GM18507 (cell line): Measurements from ENCODE around the gene CHD9.
"Not testable (repeated sequence)": the region's sequence is repeated elsewhere in the genome, so short reads cannot be mapped to it uniquely, and the experiment has no call there.

Experiments used
- DNase-seq: peaks from one replicate; pipeline ENCODE4 v3.0.0; 2011; ENCODE audit warnings: low read depth; ENCODE audit not compliant: insufficient read length; ENCODE audit errors: extremely low spot score
- FAIRE-seq: peaks from 2 replicates; lab custom pipeline; 2011; peaks lifted over from hg19 to GRCh38; lab: Jason Lieb, UNC

Gene CHD9

DNA sequence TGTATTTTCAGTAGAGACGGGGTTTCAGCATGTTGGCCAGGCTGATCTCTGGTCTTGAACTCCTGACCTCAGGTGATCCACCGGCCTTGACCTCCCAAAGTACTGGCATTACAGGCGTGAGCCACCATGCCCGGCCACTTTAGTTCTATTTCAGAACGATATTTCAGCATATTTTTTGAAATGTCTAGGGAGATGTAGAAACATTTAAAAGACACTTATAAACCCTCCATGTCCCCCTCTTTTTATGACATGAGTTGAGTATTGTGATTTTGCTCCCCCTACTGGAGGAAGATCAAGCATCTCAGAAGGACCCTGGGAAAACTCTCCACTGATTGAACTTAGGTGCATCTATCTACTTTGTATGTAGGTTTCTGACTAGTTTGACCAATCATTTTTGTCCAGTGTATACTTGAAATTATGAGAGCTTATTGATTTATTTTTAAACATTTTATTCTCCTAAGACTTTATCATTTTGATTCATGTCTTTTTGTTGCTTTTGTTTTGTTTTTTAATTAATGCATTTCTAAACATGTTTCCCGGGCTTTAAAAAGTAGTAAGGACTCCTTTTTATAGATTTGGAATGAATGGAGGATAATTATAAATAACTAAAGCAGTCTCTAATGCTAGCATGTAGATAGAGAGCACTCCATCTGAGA lies 105.1 kb downstream of the CHD9 start:
- DNase-seq = peak; percentile 7
- peak; percentile 73 for FAIRE-seq

DNA sequence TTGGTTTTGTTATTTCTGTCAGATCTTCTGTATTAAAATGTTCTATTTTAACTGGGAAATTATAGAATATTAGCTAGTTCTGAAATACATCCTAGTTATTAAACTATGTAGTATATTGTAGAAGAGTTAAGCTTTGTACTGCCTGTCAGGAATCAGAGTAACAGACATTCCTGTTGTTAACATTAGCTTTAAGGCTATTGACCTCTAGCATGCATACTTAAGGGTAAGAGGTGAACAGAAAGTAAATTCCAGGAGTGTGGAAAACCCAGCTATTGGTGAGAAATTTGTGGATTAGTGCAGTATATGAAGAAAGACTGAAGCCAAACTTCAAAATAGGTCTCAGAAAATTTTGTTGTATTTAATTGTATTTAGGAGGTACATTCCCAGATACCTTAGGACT lies 111.3 kb downstream of the CHD9 start:
- no peak for FAIRE-seq
- no peak for DNase-seq

DNA sequence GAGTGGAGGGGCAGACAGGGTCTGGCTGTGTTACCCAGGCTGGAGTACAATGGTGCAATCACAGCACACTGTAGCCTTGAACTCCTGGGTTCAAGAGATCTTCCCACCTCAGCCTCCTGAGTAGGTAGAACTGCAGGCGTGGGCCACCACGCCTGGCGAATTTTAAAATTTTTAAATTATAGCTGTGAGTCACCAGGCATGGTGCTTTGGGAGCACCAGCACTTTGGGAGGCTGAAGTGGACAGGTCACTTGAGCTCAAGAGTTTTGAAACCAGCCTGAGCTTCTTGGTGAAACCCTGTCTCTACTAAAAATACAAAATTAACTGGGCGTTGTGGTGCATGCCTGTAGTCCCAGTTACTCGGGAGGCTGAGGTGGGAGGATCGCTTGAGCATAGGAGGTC lies 114.0 kb downstream of the CHD9 start:
- DNase-seq = no peak
- no peak for FAIRE-seq

DNA sequence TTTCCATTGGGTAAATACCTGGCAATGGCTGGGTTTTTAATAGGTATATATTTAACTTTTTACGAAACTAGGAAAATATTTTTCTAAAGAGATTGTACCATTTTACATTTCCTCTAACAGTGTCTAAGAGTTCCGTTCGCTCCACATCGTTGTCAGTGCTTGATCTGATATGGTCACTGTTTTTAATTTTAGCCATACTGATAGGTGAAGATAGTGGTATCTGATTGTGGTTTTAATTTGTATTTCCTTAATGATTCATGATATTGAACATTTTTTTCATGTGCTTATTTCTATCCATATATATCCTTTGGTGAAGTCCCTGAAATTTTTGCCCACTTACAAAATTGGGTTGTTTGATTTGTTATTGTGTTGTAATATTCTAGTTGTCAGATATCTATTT lies 117.7 kb downstream of the CHD9 start:
- DNase-seq (no peak), FAIRE-seq (peak; percentile 31)

DNA sequence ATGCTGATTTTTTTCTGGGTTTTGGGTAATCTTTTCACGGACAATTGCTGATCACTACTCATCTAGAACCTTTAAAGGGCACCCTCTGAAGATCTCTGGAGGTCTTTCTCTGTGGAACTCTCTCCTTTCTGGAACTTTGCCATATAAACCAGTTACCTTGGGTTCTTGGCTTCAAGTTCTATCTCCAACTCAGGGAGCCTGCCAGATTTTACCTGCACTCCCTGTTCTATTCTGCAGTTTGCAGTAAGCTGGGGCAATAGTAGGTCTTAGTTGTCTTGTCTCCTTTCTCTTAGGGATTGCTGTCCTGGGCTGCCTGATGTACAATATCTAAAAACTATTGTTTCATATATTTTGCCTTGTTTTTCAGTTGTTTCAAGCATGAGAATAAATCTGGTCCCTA lies 120.3 kb downstream of the CHD9 start:
- no peak for FAIRE-seq
- no peak for DNase-seq

DNA sequence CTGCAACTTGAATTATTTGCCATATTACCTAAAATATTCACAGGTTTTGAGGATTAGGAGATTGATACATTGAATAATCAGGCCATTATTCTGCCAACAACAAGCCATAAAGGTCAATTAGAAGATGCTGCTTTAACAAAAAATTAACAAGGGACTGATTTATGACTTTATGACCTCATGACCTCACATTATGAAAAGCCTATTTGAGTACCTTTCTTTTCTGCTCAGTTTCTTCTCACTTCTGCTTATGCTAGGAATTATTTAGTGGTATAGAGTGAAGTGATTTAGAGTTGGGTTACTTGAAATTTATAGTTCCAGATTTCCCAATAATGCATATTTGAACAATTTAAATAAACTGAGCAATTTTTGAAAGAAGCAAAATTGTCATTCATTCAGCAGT lies 121.6 kb downstream of the CHD9 start:
- DNase-seq = no peak
- peak; percentile 35 for FAIRE-seq

DNA sequence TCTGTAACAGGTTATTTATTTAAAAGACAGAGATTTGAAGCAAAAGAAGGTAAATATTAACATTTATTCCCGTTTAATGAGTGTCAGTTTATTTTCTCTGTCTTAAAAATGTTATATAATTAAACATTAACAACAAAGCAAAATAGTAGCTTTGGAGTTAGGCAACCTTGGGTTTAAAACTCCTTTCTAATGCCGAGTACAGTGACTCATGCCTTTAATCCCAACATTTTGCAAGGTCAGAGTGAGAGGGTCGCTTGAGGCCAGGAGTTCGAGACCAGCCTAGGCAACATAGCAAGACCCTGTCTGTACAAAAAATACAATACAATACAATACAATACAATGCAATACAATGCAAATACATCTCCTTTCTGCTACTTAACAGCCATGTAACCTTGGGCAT lies 128.7 kb downstream of the CHD9 start:
- no peak for DNase-seq
- FAIRE-seq = no peak

DNA sequence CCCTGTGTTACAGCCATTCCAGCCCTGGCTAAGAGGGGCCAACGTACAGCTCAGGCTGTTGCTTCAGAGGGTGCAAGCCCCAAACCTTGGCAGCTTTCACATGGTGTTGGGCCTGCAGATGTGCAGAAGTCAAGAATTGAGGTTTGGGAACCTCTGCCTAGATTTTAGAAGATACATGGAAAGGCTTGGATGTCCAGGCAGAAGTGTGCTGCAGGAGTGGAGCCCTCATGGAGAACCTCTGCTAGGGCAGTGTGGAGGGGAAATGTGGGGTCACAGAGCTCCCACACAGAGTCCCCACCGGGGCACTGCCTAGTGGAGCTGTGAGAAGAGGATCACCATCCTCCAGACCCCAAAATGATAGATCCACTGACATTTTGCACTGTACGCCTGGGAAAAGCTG lies 130.9 kb downstream of the CHD9 start:
- not testable (repeated sequence) for FAIRE-seq, DNase-seq

DNA sequence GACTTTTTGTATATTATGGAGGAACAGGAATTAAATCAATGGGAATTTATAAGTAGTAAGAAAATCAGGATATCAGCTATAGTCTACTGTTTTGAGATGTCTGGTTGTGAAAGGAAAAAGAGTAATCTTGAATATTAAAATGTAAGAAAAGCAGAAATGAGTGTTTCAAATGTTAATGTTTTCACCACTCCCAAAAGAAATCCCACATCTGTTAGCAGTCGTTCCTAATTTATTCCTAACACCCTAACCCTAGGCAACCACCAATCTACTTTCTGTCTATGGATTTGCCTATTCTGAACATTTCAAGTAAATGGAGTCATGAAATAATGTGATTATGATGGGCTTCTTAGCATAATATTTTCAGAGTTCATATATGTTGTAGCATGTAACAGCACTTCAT lies 133.0 kb downstream of the CHD9 start:
- DNase-seq (no peak), FAIRE-seq (no peak)

DNA sequence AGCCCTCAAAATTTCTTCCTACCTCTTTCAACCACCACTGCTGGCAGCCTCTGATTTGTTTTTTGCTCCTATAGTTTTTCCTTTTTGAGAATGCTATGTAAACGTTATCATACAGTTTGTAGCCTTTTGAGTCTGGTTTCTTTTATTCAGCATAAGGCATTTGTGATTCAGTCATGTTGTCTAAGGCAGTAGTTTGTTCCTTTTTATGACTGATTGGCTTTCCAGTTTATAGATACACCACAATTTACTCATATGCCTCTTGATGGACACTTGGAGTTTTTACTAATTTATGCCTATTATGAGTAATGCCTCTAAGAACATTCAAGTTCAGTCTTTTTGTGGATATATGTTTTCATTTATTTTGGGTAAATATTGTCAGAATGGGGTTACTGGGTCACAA lies 136.6 kb downstream of the CHD9 start:
- FAIRE-seq (no peak), DNase-seq (no peak)

DNA sequence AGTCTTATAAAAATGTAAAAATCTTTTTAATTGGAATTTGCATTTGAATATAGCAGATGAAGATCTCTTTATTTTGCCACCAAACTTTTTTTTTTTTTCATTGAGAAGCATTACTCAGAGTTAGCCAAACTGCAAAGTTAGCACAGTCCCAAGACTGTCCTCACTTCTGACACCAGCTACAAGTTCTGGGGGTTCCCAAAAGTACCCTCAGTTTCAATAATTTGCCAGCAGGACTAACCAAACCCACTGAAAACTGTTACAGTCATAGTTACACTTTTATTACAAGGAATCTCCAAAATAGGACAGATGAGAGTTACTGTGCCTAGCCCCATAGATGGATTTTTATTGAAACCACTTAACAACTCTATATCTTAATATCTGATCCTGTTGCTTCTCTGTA lies 144.1 kb downstream of the CHD9 start:
- DNase-seq = no peak
- no peak for FAIRE-seq

DNA sequence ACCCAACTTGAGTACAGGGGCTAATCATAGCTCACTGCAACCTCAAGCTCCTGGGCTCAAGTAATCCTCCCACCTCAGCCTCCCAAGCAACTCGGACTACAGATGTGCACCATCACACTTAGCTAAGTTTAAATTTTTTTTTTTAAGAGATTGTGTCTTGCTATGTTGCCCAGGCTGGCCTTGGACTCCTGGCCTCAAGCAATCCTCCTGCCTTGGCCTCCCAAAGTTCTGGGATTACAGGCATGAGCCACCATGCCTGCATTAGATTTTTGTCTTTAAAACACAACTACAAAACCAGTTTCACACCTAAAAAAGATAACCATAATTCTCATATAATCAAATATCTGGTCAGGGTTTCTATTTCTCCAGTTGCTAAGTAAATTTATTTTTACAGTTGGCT lies 147.1 kb downstream of the CHD9 start:
- no peak for FAIRE-seq

DNA sequence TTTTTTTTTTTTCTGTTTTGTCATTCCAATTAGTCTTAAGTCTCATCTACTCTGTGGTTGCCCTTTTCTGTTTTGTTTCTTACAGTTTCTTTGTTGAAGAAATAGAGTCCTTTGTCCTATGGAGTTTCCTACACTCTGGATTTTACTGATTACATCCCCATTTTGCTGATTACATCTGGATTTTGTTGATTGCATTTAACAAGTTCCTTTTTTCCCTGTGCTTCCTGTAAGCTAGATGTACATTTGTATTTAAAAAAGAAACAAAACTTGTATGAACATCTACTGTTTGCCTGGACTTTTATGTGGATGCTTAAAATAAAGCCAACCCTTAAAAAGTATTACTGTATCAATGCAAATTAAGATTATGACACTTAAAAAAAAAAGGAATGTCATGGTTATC lies 147.6 kb downstream of the CHD9 start:
- no peak for DNase-seq
- no peak for FAIRE-seq

More for the DNA sequence above, 147.1 kb downstream of the CHD9 start:
- no peak for DNase-seq

DNA sequence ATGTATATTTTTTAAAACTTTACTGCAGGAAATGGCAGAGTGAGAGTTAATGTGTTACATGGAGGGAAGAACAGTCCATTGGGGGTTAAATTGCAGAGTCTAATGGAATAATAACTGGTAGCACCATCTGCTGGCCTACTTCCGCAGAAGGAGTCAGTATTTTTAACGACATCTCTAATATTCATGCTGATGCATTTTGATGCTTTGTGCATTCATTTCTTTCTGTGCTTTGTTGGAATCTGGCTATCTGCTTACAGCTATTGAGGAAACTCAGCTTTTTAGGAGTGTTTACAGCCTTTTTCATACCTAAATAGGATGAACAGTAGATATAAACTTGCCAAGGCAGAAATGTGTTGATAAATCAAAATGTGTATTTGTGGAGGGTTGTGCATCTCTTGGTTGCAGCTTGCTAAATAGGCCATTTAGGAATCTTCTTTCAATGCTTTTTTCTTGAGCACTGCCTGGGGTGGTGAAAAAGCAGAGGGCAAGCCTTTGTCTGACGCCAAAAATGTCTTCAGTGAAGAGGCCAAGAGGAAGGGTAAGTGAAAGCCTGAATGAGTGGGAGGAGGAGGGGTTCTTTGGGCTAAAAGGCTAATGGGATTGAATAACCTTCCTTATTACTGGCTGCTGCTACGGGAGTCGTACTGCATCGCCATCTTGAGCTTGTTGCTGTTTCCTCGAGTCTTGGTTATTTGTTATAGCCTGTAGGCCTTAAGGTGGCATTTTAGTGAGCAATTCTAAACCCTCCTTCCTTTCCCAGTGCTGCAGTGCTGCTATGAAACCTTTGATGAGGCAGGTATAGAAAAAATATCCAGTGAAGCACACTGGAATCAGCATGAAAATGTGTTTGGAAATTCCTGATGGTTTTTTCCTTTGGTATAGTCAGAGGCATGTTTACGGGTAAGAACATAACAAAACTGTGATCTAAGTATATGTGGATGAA lies 153.3 kb downstream of the CHD9 start:
- DNase-seq (peak; percentile 38), FAIRE-seq (peak; percentile 89)

DNA sequence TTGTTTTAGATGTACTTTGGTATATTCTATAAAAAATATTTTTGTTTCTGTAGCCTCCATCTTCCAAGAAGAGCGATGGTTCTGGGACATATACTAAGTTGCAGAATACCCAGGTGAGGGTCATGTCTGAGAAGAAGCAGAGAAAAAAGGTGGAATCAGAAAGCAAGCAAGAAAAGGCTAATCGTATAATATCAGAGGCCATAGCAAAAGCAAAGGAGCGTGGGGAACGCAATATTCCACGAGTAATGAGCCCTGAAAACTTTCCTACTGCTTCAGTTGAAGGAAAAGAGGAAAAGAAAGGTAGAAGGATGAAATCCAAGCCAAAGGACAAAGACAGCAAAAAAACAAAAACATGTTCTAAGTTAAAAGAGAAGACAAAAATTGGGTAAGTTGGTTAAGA lies 154.6 kb downstream of the CHD9 start:
- FAIRE-seq = no peak
- DNase-seq = no peak

DNA sequence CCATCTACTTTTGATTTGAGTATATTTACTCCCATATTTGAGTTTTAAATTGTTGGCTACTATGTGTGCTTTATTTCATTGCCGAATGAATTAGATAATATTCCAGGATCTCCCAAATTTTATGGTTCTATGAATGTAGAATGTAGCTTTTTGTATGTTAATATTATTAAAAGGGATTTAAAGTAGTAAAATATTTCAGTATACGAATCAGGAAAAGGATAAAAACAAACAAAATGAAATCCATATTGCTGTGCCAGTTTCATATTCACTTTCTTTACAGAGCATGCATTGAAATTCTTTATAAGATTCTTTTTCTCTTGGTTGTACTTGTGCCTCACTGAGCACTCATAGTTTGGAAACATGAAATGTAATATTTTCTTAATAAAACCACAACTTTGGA lies 155.1 kb downstream of the CHD9 start:
- FAIRE-seq = no peak

DNA sequence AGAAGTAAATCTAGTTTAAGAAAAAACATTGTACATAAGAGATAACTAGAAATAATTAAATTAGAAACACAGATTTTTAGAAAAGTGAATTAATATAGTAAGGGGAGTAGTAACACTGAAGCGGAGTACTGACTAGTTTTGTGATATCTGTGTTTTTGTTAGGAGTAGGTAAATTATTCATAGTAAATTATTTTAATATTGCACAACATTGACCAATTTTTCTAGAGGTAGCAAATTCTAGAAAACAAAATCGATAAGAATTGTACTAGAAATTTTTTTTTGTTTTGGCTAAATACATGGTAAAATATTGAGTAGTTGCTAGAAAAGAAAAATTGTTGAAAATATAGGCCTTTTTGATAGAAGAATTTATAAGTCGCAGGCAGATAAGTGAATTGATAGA lies 156.5 kb downstream of the CHD9 start:
- DNase-seq (no peak), FAIRE-seq (no peak)

More for the DNA sequence above, 155.1 kb downstream of the CHD9 start:
- no peak for DNase-seq

DNA sequence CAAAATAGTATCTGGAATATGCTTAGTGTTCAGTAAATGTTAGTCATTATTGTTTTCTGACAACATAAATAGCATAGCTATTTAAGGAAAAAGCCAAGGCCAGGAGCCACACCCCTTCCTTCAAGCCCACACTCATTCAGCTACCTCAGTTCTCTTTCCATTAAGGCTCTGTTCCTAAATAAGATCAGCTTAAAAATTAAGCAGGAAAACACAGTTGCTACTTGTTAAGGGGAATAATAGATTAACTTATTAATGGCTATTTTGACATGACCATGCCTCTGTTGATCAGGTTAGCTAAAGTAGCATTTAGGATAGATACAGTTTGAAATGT lies 158.1 kb downstream of the CHD9 start:
- no peak for DNase-seq
- no peak for FAIRE-seq

DNA sequence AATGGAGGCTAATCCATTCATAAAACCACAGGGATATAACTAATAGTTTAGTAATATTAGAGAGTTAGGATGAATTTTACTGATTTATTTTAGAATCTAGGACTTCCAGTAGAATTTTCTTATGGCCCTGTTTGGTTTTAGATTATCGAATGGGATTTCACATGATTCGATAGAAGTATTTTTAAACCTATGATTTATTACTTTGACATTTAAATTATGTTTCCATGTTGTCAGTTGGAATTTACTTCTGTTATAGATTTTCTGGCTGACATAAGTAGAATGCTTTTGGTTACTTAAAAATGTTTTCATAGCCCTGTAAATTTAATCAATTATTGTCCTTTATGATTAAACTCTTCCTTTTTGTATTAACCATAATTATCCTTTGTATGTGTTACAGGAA lies 158.8 kb downstream of the CHD9 start:
- FAIRE-seq = no peak
- DNase-seq = no peak

DNA sequence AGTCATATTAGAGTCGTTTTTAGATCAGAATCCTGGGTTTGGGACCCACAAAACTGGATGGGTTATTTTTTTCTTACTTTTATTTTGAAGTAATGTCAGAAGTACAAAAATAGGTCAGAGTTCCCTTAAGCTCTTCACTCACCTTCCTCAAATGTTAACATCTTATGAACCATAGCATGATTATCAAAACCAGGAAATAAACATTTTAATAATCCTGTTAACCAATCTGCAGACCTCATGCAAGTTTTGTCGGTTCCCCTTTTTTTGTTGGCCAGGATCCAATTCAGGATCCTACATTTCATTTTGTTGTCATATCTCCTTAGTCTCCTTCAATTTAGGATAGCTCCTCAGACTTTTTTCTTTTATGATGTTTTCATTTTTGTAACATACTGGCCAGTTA lies 162.0 kb downstream of the CHD9 start:
- no peak for DNase-seq

DNA sequence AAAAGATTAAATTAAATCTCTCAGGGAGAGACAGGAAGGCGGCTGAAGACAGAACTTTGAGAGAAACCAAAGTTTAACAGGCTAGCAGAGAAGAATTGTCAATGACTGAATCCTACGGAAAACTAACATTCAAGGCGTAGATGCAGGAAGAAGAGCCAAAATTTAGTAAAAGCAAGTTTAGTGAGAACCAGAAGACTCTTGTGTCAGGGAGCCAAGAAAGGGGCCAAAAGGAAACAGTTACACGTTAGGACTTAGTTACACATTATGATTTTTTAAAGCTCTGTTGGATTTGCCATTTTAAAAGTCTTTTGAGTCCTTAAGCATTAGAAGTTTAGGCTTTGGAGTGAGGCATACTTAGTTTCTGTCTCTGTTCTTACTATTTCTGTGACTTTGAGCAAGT lies 164.6 kb downstream of the CHD9 start:
- FAIRE-seq (no peak), DNase-seq (no peak)

More for the DNA sequence above, 162.0 kb downstream of the CHD9 start:
- FAIRE-seq = no peak
